ENCODE data around the gene MARVELD3. TPM values are rescaled to one million over a fixed set of nuclear protein-coding genes. Genes with fewer than 3 reads are reported as not detected.

The MARVELD3 gene
- total RNA-seq, 1 donor from 2014 or later: not detected

DNA sequence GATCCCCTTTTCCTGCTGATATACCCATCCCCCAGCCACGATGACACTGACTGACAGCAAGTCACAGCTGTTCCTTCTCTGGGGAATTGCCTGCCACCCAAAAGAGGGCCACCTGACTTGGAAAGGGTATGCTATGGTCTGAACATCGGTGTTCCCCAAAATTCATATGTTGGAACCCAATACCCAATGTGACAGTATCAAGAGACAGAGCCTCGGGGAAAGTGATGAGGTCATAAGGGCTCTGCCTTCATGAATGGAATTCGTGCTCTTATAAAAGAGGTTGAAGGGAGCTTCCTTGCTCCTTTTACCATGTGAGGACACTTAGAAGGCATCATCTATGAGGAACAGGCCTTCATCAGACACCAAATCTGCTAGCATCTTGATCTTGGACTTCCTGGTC lies 7.6 kb upstream of the MARVELD3 start:
- FAIRE-seq (no peak), DNase-seq (ENCODE audit: low spot score in 2 of 2) (no peak)

- DNase-seq (ENCODE audit: low spot score in 2 of 2) (no peak), FAIRE-seq (no peak)
Measured at GRCh38 chr16:71622088-71622487, 3.9 kb upstream of the MARVELD3 start.

GRCh38 chr16:71623597-71623996 lies 2.4 kb upstream of the MARVELD3 start:
- FAIRE-seq (no peak), DNase-seq (ENCODE audit: low spot score in 2 of 2) (no peak)

- no peak for FAIRE-seq
- DNase-seq (ENCODE audit: low spot score in 2 of 2): no peak
Measured at GRCh38 chr16:71625113-71625850, 702 bp upstream of the MARVELD3 start.

GRCh38 chr16:71626858-71627213 lies 852 bp downstream of the MARVELD3 start:
- FAIRE-seq: no peak
- no peak for DNase-seq (ENCODE audit: low spot score in 2 of 2)

- no peak for DNase-seq (ENCODE audit: low spot score in 2 of 2)
Measured at GRCh38 chr16:71627731-71628181, 1.8 kb downstream of the MARVELD3 start.

DNA sequence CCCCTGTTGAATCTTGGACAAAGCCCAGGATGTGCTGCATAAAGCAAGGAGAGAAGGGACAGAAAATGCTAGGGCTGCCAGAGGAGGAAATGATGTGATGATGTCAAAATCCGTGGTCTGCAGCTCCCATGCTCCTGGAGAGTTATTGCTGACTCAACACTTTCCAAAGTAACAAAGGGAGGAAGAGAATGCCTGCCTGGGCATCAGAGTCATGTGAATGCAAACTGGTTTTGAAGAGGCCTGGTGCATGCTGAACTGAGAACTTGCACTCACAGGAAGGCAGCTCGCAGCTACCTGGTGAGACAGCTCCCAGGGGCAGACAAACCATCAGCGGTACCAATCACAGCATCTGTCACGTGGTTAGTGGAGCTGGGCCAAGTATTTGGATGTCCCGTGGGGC lies 2.8 kb downstream of the MARVELD3 start:
- FAIRE-seq (no peak), DNase-seq (ENCODE audit: low spot score in 2 of 2) (no peak)

More at GRCh38 chr16:71627731-71628181, 1.8 kb downstream of the MARVELD3 start:
- no peak for FAIRE-seq

- DNase-seq (ENCODE audit: low spot score in 2 of 2) (no peak), FAIRE-seq (no peak)
Measured at GRCh38 chr16:71629278-71630016, 3.5 kb downstream of the MARVELD3 start.

DNA sequence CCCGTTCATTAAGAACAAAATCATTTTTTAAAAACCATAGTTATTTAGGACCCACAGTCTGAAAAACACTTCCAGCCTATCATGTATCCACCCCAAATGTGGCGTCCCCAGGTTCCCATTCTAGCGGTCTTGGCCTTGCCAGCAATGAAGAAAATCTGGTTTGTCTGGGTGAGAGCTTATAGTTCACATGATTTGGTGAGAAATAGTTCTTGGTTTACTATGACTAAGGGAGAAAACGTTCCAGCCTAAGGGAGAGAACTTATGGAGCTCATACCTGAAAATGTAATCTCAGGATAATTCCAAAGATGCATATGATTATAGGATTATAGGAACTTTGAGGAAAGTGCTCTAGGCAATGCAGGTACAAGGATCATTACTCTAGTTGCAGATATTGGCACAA lies 4.8 kb downstream of the MARVELD3 start:
- FAIRE-seq (no peak), DNase-seq (ENCODE audit: low spot score in 2 of 2) (no peak)

DNA sequence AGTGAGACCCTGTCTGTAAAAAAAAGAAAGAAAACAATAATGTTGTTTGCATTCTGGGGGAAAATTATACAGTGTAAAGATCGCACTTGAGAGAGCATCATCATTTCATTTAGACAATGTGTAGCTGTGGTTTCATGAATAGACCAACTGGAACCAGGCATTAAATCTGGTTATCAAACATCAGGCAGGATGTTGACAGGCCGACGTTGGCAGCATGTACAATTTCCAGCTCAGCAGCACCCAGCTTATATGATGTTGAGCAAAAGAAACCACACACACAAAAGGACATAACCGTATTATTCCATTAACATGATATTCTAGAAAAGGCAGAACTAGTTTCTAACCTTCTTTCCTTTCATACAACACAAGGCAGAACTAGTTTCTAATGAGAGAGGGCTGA lies 5.8 kb downstream of the MARVELD3 start:
- DNase-seq (ENCODE audit: low spot score in 2 of 2) (no peak), FAIRE-seq (no peak)

DNA sequence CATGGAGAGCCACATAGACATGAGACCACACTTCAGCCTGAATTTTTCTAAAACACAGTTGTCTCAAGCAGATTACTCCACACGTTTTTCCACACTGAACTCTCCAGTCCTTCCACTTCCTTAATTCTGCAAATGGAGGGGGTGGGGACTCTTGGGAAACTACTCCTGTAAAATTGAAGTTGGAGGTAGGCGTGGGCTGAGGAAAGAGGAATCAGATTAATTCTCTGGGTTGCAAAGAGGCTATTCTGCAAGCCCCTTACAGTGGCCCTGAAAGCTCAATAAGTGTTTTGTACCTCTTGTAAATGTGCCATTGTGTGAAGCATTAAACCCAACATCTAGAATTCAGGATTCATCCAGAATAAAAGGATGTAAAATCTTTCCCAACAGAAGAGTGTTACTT lies 9.6 kb downstream of the MARVELD3 start:
- FAIRE-seq: no peak
- no peak for DNase-seq (ENCODE audit: low spot score in 2 of 2)

DNA sequence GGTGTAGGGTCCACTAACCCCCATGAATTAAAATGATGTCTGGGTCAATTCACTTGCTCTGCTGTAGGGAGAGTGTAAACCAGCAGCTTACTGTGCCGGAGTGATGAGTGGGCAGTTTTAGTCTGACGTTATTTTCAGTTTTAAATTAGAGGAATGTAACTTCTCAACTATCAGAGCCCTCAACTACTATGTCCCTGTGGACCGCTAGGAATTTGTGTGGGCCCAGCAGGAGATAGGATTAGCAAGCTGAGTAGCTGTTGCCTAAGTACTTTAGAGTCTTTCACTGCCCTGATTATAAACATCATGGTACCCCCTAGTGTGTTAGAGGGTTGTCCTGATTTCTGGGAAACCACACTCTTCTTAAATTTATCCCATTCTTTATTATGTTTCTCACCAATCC lies 11.4 kb downstream of the MARVELD3 start:
- no peak for FAIRE-seq
- no peak for DNase-seq (ENCODE audit: low spot score in 2 of 2)

GRCh38 chr16:71645450-71645849 lies 19.5 kb downstream of the MARVELD3 start:
- FAIRE-seq: no peak
- no peak for DNase-seq (ENCODE audit: low spot score in 2 of 2)

GRCh38 chr16:71647391-71647790 lies 21.4 kb downstream of the MARVELD3 start:
- FAIRE-seq: no peak

DNA sequence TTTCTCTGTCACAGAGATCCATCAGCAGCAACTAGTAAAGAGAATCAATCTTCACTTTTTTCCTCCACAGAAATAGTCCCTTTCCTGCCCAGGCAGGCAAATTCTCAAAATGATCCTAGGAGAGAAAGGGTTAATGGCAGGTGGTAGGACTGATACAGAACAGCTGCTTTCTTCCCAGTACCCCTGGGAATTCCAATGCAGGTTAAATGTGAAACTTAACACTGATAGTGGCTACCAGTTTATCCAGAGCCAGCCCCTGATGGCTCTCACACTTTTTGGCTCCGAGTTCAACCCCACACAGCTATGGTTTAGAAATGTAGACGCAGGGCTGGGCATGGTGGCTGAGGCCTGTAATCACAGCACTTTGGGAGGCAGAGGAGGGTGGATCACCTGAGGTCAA lies 22.2 kb downstream of the MARVELD3 start:
- FAIRE-seq: no peak
- DNase-seq (ENCODE audit: low spot score in 2 of 2): no peak

More at GRCh38 chr16:71647391-71647790, 21.4 kb downstream of the MARVELD3 start:
- no peak for DNase-seq (ENCODE audit: low spot score in 2 of 2)

- FAIRE-seq (no peak), DNase-seq (ENCODE audit: low spot score in 2 of 2) (no peak)
Measured at GRCh38 chr16:71648921-71649320, 22.9 kb downstream of the MARVELD3 start.

- no peak for DNase-seq (ENCODE audit: low spot score in 2 of 2)
- no peak for FAIRE-seq
Measured at GRCh38 chr16:71649704-71650103, 23.7 kb downstream of the MARVELD3 start.

GRCh38 chr16:71658771-71659170 lies 32.8 kb downstream of the MARVELD3 start:
- no peak for FAIRE-seq
- no peak for DNase-seq (ENCODE audit: low spot score in 2 of 2)

GRCh38 chr16:71659471-71659870 lies 33.5 kb downstream of the MARVELD3 start:
- DNase-seq (ENCODE audit: low spot score in 2 of 2) (no peak), FAIRE-seq (no peak)

- FAIRE-seq (no peak), DNase-seq (ENCODE audit: low spot score in 2 of 2) (no peak)
Measured at GRCh38 chr16:71666264-71666663, 40.3 kb downstream of the MARVELD3 start.

GRCh38 chr16:71666928-71667707 lies 41.1 kb downstream of the MARVELD3 start:
- FAIRE-seq (no peak), DNase-seq (ENCODE audit: low spot score in 2 of 2) (no peak)
